ENCODE results near the gene TMEM82. TPM values are rescaled to one million over a fixed set of nuclear protein-coding genes. Genes with fewer than 3 reads are reported as not detected.
A peak's percentile ranks its signal among the peaks of the same experiment; 100 is the strongest.

TMEM82 gene
- total RNA-seq, 4 donors from 2014 or later, result 0.33 TPM; not detected in 3

DNA sequence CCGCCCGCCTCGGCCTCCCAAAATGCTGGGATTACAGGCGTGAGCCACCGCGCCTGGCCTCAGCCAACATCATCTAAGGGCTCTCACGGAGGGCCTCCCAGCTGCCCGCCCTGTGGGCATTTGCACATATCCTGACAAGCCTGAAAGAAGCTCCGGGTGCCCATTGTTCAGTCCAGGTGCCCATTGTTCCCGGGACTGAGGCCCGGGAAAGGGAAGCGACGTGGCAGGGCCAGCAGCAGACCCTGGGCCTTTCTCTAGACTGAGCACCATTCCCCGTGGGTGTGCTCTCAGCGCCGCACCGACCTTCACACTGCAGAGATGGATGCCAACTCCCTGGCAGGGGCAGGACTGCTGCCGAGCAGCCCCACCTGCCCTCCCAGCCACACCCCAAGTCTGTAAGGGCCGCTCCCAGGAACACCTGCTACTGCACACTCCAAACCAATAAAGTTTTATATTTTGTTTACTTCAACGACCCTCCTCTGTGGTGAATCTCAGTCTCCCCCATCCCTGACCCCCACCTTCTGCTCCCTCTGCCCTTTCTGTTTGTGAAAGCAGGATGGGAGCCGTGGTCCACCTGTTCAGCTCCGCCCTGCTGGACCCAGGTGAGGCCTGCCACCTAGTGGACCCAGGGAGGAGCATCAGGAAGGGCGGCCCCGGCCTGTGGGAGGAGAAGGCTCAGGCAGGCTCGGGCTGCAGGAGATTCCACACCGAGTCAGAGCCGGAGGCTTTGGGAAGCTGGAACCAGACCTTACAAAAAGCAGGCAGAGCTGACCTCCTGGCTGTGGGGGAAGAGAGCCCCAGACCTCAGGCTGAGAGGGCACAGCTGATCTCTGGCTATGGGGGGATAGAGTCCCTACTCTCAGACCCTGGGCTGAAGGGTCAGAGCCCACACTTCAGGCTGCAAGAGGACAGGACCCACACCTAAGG, 1.1 kb upstream of the TMEM82 start:
- in situ Hi-C loops (cut with MboI; ENCODE audit: low sequenced_read_pairs in 4 of 4) (loop anchor here in 1 of 4 donors (25.0 kb wide), 1 partner anchor 154 kb away; the partner anchor contains the start of gene AGMAT), intact Hi-C loops (cut with DNase I; ENCODE audit: low total_unique reads) (loop anchor here (2.0 kb wide), 2 partner anchors 84 to 214 kb away; partner anchors contain the start of gene DNAJC16)
- peak; percentile 56 to 67 for ATAC-seq

DNA sequence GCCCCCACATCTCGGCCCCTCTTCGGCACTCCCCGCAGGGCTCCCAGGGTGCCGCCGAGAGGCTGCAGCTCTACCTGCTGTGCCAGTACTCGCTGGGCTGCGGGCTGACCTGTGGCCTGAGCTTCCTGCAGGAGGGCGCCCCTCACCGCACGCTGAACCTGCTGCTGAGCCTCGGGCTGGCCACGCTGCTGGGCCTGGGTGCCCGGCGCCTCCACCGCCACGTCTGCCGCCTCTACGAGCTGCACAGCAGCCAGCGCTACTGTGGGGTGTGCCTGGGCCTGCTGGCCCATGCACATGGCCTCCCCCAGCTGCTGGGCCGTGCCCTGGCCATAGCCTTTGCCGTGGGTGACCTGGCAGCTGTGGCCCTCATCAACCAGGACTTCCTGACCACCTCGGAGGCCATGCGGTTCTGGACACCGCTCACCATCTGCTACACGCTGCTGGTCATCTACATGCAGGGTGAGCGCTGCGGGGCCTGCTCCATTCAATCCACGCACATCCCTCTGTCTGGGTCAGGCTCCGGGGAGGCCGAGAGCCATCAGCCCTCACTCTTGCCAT, 1.9 kb downstream of the TMEM82 start:
- in situ Hi-C loops (cut with MboI; ENCODE audit: low sequenced_read_pairs in 4 of 4), result loop anchor here in 1 of 4 donors (25.0 kb wide), 1 partner anchor 157 kb away; the partner anchor contains the start of gene AGMAT
- intact Hi-C loops (cut with DNase I; ENCODE audit: low total_unique reads), result no loop called here
- no peak for TF ChIP-seq POLR2A (IDR thresholded peaks at IDR 0.05)
- TF ChIP-seq, protein P1, sequence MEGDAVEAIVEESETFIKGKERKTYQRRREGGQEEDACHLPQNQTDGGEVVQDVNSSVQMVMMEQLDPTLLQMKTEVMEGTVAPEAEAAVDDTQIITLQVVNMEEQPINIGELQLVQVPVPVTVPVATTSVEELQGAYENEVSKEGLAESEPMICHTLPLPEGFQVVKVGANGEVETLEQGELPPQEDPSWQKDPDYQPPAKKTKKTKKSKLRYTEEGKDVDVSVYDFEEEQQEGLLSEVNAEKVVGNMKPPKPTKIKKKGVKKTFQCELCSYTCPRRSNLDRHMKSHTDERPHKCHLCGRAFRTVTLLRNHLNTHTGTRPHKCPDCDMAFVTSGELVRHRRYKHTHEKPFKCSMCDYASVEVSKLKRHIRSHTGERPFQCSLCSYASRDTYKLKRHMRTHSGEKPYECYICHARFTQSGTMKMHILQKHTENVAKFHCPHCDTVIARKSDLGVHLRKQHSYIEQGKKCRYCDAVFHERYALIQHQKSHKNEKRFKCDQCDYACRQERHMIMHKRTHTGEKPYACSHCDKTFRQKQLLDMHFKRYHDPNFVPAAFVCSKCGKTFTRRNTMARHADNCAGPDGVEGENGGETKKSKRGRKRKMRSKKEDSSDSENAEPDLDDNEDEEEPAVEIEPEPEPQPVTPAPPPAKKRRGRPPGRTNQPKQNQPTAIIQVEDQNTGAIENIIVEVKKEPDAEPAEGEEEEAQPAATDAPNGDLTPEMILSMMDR (IDR thresholded peaks at IDR 0.05 in 4 of 5, conservative IDR thresholded peaks at IDR 0.05 in 1 of 5), result no peak

More for the DNA sequence above, 1.1 kb upstream of the TMEM82 start:
- no peak for TF ChIP-seq POLR2A (IDR thresholded peaks at IDR 0.05)
- TF ChIP-seq, protein P1 (IDR thresholded peaks at IDR 0.05 in 4 of 5, conservative IDR thresholded peaks at IDR 0.05 in 1 of 5), result peak; percentile 89 to 95 (median 92)
- Histone ChIP-seq H3K27me3 (no peaks in the 10 kb centered on the region), H3K4me1 (peaks cover 38 to 39% of the 10 kb centered on the region in 2 donors), H3K36me3 (no peaks in the 10 kb centered on the region), H3K9me3 (no peaks in the 10 kb centered on the region), H3K27ac (peak overlapping the region; percentile 3 to 92 (median 64)), H3K4me3 (no peak overlapping the region)
- DNase-seq, result peak; percentile 71 to 87

DNA sequence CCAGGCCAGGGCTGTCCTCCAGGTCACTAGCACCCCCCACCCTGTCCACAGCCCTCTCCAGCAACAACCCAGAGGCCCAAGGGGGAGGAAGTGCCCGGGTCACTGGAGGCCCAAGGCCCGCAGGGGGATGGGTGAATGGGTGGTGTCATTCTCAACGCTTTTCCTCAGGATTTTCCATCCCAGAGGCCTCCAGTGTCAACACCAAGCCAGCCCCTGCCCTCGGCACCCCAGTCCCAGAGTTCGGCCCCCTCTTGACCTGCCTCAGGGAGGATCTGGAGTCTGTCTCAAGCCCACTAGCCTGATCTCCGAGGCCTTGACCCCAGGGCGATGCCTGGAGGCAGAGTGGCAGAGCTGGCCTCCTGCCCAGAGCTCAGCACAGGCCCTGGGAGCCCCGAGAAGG, 5.1 kb downstream of the TMEM82 start:
- H3K27me3 ChIP-seq, result no peaks in the 10 kb centered on the region
- H3K4me3 ChIP-seq, result no peak overlapping the region
- TF ChIP-seq, protein P1 (IDR thresholded peaks at IDR 0.05 in 4 of 5, conservative IDR thresholded peaks at IDR 0.05 in 1 of 5), result no peak
- no peak for TF ChIP-seq POLR2A (IDR thresholded peaks at IDR 0.05)
- in situ Hi-C loops (cut with MboI; ENCODE audit: low sequenced_read_pairs in 4 of 4) (loop anchor here in 1 of 4 donors (25.0 kb wide), 1 partner anchor 160 kb away; the partner anchor contains the start of gene AGMAT), intact Hi-C loops (cut with DNase I; ENCODE audit: low total_unique reads) (no loop called here)
- H3K9me3 ChIP-seq, result no peaks in the 10 kb centered on the region
- H3K4me1 ChIP-seq, result no peaks in the 10 kb centered on the region
- no peak for DNase-seq
- H3K36me3 ChIP-seq, result no peaks in the 10 kb centered on the region
- ATAC-seq, result no peak
- no peak overlapping the region for H3K27ac ChIP-seq

More for the DNA sequence above, 1.9 kb downstream of the TMEM82 start:
- no peaks in the 10 kb centered on the region for H3K36me3 ChIP-seq
- no peak for ATAC-seq
- no peaks in the 10 kb centered on the region for H3K9me3 ChIP-seq
- no peaks in the 10 kb centered on the region for H3K27me3 ChIP-seq
- H3K27ac ChIP-seq, result no peak overlapping the region
- H3K4me1 ChIP-seq, result peaks cover 9% of the 10 kb centered on the region in 2 donors
- no peak overlapping the region for H3K4me3 ChIP-seq
- peak in 1 of 2 donors; percentile 14 for DNase-seq

DNA sequence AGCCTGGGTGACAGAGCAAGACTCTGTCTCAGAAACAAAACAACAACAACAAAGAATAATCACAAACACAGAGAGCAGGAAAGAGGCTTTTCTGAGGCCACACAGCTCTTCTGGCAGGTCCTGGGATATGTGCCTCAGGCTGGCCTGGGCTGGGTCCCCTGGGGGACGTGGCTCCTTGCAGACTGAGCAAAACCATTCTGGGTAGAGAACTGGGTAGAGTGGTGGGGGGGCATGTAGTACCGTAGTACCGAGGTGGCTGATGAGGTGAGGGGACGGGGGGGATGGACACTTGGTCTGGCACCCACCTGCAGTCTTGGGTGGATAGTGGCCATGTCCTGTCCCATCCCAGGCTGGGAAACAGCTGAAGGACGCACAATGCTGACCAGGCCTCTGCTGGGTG, 6.0 kb downstream of the TMEM82 start:
- Histone ChIP-seq H3K36me3 (no peaks in the 10 kb centered on the region), H3K4me1 (no peaks in the 10 kb centered on the region), H3K27ac (no peak overlapping the region), H3K9me3 (no peaks in the 10 kb centered on the region), H3K27me3 (no peaks in the 10 kb centered on the region), H3K4me3 (no peak overlapping the region)
- ATAC-seq, result no peak
- in situ Hi-C loops (cut with MboI; ENCODE audit: low sequenced_read_pairs in 4 of 4), result loop anchor here in 1 of 4 donors (25.0 kb wide), 1 partner anchor 161 kb away; the partner anchor contains the start of gene AGMAT
- TF ChIP-seq POLR2A (IDR thresholded peaks at IDR 0.05), result no peak
- TF ChIP-seq, protein P1 (IDR thresholded peaks at IDR 0.05 in 4 of 5, conservative IDR thresholded peaks at IDR 0.05 in 1 of 5), result no peak
- DNase-seq, result no peak
- intact Hi-C loops (cut with DNase I; ENCODE audit: low total_unique reads), result no loop called here
